CD4-positive, alpha-beta memory T cell (primary cell): ENCODE data around the gene GPC4. TPM values are rescaled to one million over a fixed set of nuclear protein-coding genes. Genes with fewer than 3 reads are reported as not detected.

Experiments
- CTCF ChIA-PET: fragments of 350-600 bp; sonication (Branson Sonifier 250); formaldehyde crosslinking; loops from one replicate; lab custom pipeline; 2021; ENCODE audit warnings: inconsistent platforms; ENCODE audit not compliant: partially characterized antibody; lab: Charles Lee
- POLR2A ChIA-PET: fragments of 350-600 bp; sonication (Branson Sonifier 250); formaldehyde crosslinking; loops from one replicate; lab custom pipeline; 2021; ENCODE audit not compliant: partially characterized antibody; lab: Charles Lee
- DNase-seq, 5 donors: peaks; one replicate each; pipeline versions ENCODE4 v3.0.0 to v3.0.0-alpha.2; 2020 to 2022; ENCODE audit warnings: mixed read lengths in 1 of 5
- H3K27ac ChIP-seq: one replicate; pipeline ENCODE4 v1.7.0; 2013; ENCODE audit warnings: low read depth, low read length
- H3K27me3 ChIP-seq: 2 replicates; pipeline ENCODE4 v1.7.0; 2013; ENCODE audit warnings: mild to moderate bottlenecking, low read length, moderate library complexity; ENCODE audit not compliant: insufficient read depth
- H3K36me3 ChIP-seq: 2 replicates; pipeline ENCODE4 v1.7.0; 2013; ENCODE audit warnings: mild to moderate bottlenecking, low read length, moderate library complexity; ENCODE audit not compliant: insufficient read depth
- H3K4me1 ChIP-seq: 2 replicates; pipeline ENCODE4 v1.7.0; 2013; ENCODE audit warnings: mild to moderate bottlenecking, low read length, moderate library complexity; ENCODE audit not compliant: insufficient read depth
- H3K4me3 ChIP-seq, 2 donors: one replicate each; pipeline ENCODE4 v1.7.0; 2013; ENCODE audit warnings: low read length in 2 of 2, mild to moderate bottlenecking in 1 of 2
- H3K9me3 ChIP-seq, 2 donors: one replicate each; pipeline ENCODE4 v1.7.0; 2013; ENCODE audit warnings: low read length in 2 of 2, control low read depth in 1 of 2; ENCODE audit not compliant: control insufficient read depth in 1 of 2
- H3K27ac Mint-ChIP-seq, 7 donors: one replicate each; pipeline ENCODE4 v1.8.0; 2020 to 2021; ENCODE audit warnings: mixed read lengths in 7 of 7, mild to moderate bottlenecking in 6 of 7, inconsistent platforms in 3 of 7, moderate library complexity in 3 of 7
- H3K27me3 Mint-ChIP-seq, 2 donors: one replicate each; pipeline ENCODE4 v1.8.0; 2020 to 2021; ENCODE audit warnings: mixed read lengths in 2 of 2
- H3K36me3 Mint-ChIP-seq, 2 donors: one replicate each; pipeline ENCODE4 v1.8.0; 2020 to 2021; ENCODE audit warnings: mixed read lengths in 2 of 2, inconsistent platforms in 1 of 2, mild to moderate bottlenecking in 1 of 2
- H3K4me1 Mint-ChIP-seq, 4 donors: one replicate each; pipeline ENCODE4 v1.8.0; 2020 to 2021; ENCODE audit warnings: mixed read lengths in 4 of 4, mild to moderate bottlenecking in 1 of 4
- H3K4me3 Mint-ChIP-seq, 8 donors: one replicate each; pipeline ENCODE4 v1.8.0; 2020 to 2021; ENCODE audit warnings: mixed read lengths in 8 of 8, mild to moderate bottlenecking in 7 of 8, moderate library complexity in 6 of 8, inconsistent platforms in 3 of 8
- H3K9me3 Mint-ChIP-seq, 8 donors: one replicate each; pipeline ENCODE4 v1.8.0; 2020 to 2021; ENCODE audit warnings: mixed read lengths in 8 of 8, mild to moderate bottlenecking in 5 of 8, inconsistent platforms in 3 of 8, moderate library complexity in 1 of 8
- intact Hi-C: fragments of 100-400 bp; cut with micrococcal nuclease; formaldehyde crosslinking; loops from one replicate; pipeline ENCODE4 v1.15.1; 2023
- polyA plus RNA-seq, 2 donors: library from polyadenylated mRNA; unstranded; fragments of 300-500 nt; fragmentation: Illumina TruSeq; gene quantifications; one replicate each; pipeline ENCODE4 v1.2.3, GENCODE V29; 2021
- total RNA-seq, 2 experiments: library from RNA; stranded (reverse); gene quantifications; one replicate each; pipeline ENCODE4 v1.2.3, GENCODE V29; 2021

GPC4 gene
- total and polyA plus RNA-seq, 4 experiments from 2014 or later = not detected

DNA sequence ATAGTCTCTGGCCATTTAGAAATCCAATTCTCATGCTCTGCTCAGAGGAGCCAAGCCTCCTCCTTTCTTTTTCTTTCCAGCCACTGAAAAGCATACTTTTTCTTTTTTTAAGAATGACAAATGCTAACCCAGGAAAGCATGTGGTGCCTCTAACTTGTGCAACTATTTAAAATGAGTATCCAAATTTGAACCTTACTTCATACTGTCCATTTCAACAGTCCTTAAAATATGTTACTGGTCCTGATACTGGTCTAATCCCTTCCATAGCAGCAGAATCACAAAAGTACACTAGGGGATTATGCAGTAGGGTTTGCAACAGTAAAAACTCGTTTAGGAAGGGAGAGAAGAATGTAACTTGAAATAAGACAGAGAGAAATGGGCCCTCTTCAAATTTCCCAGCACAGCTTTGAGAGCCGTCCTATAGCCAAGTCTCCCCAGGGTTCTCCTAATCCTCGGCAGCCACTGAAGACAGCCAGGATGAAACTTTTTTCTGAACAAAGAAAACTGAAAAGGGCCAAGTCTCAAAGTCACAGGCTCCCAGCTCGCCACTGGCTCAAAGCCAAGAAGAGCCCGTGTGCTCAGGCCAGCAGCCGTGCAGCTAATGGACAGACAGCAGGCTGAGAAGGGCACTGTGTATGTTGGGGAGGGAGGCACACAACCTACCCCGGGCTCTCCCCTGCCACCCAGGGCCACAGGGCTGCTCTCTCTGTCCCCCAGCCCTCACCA, 39.5 kb downstream of the GPC4 start:
- Histone ChIP-seq H3K9me3 (no peaks in the 10 kb centered on the region), H3K36me3 (no peaks in the 10 kb centered on the region), H3K4me1 (no peaks in the 10 kb centered on the region), H3K27ac (no peak overlapping the region), H3K27me3 (no peaks in the 10 kb centered on the region), H3K4me3 (no peak overlapping the region)
- ChIA-PET POLR2A (no interaction called here), CTCF (no interaction called here)
- no peak for DNase-seq
- Mint-ChIP-seq H3K4me1 (no peaks in the 10 kb centered on the region), H3K4me3 (no peak overlapping the region), H3K27ac (no peak overlapping the region), H3K27me3 (peaks cover 4% of the 10 kb centered on the region in 2 donors), H3K36me3 (no peaks in the 10 kb centered on the region), H3K9me3 (no peaks in the 10 kb centered on the region)
- intact Hi-C loops = no loop called here

DNA sequence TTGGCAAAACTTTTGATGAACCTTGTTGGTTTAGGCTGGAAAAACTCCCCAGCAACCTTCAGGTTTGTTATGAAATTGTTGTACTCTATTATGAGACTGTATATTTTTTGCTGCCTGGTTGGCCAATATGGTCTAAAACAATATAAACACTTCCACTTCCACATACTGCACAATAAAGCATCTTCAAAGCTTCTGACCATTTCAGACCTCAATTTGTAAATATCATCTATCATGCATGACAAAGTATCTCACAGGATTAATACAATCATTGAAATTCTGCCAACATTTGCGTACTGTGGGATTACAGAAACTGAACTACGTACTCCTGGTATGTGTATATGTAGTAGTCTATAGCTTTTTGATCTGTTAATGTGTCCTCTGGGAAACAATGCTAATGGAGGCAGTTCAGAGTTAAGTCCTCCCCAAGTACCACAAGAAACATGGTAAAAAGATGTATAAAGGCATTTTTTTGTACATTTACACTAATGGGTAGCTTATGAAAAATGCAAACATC, 40.4 kb downstream of the GPC4 start:
- H3K4me1 Mint-ChIP-seq = no peaks in the 10 kb centered on the region

DNA sequence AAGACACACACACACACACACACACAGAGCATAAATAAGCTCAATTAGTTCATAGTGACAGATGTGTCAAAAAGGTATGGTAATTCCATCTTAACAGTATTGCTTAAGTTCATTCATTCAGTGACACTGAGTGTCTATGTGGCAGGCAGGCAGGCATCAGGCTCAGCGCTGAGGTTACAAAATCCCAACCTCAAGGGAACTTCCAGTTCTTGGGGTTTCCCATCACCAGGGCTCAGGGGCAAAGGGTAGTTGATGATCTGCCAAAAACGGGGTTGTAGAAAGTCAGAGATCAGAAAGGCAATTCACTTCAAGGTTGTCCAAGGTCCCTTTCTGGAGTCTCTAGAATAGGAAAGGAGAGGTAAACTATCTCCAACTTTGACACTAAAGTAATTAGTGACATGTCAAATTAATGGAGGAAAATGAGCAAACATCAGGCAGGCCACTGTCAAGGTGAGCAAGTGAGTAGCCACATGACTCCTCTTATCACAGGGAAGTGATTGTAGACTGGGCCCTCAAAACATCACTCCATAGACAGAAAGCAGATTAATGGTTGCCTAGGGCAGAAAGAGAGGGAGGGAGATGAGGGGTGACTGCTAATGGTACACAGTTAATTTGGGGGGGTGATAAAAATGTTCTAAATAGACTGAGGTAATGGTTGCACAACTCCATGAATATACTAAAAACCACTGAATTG, 41.8 kb downstream of the GPC4 start:
- Histone ChIP-seq H3K27ac (no peak overlapping the region), H3K27me3 (no peaks in the 10 kb centered on the region), H3K4me3 (no peak overlapping the region), H3K4me1 (no peaks in the 10 kb centered on the region), H3K36me3 (no peaks in the 10 kb centered on the region), H3K9me3 (no peaks in the 10 kb centered on the region)
- H3K4me1 Mint-ChIP-seq = no peaks in the 10 kb centered on the region
- H3K36me3 Mint-ChIP-seq = no peaks in the 10 kb centered on the region
- no peak overlapping the region for H3K4me3 Mint-ChIP-seq
- no peak for DNase-seq
- peaks cover 4% of the 10 kb centered on the region in 2 donors for H3K27me3 Mint-ChIP-seq
- intact Hi-C loops = no loop called here
- CTCF ChIA-PET = no interaction called here
- no peak overlapping the region for H3K27ac Mint-ChIP-seq
- POLR2A ChIA-PET = no interaction called here
- no peaks in the 10 kb centered on the region for H3K9me3 Mint-ChIP-seq

More for the DNA sequence above, 40.4 kb downstream of the GPC4 start:
- no peaks in the 10 kb centered on the region for H3K36me3 ChIP-seq
- Mint-ChIP-seq H3K4me3 (no peak overlapping the region), H3K27ac (no peak overlapping the region), H3K27me3 (peaks cover 4% of the 10 kb centered on the region in 2 donors), H3K36me3 (no peaks in the 10 kb centered on the region), H3K9me3 (no peaks in the 10 kb centered on the region)
- no peaks in the 10 kb centered on the region for H3K4me1 ChIP-seq
- intact Hi-C loops = no loop called here
- no peak for DNase-seq
- POLR2A ChIA-PET = no interaction called here
- CTCF ChIA-PET = no interaction called here
- no peaks in the 10 kb centered on the region for H3K27me3 ChIP-seq
- no peaks in the 10 kb centered on the region for H3K9me3 ChIP-seq
- no peak overlapping the region for H3K27ac ChIP-seq
- no peak overlapping the region for H3K4me3 ChIP-seq

DNA sequence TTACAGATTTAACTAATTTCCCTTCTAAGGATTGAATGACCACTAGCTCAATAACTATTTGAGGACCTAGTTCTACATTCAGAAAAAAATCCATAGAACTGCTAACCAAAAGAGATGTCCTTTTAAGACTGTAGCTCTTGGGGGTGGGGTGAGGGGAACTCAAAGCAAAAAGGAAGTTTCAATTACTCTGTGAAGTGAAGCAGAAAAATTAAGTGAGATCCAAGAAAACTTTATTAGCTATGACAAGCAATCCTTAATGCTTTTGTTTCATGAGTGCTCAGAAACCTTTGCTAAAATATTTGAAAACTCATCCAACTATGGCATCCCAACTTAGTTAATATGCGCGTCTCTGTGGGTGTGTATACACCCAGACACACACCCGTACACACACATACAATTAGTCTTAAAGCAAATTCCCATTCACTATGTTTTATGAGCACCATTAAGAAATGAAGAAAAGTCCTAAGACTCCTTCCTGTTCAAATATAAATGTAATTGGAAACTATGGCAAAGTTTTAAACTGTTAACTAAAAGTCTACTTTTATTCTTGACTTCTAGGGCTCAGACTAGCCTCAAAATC, 44.5 kb downstream of the GPC4 start:
- no peak for DNase-seq
- H3K27ac Mint-ChIP-seq = no peak overlapping the region
- H3K36me3 Mint-ChIP-seq = no peaks in the 10 kb centered on the region
- ChIA-PET CTCF (no interaction called here), POLR2A (no interaction called here)
- H3K9me3 Mint-ChIP-seq = no peaks in the 10 kb centered on the region
- no peaks in the 10 kb centered on the region for H3K27me3 ChIP-seq
- H3K27me3 Mint-ChIP-seq = peaks cover 1 to 4% of the 10 kb centered on the region in 2 donors
- H3K4me3 ChIP-seq = no peak overlapping the region
- H3K4me1 Mint-ChIP-seq = no peaks in the 10 kb centered on the region
- H3K4me1 ChIP-seq = no peaks in the 10 kb centered on the region
- H3K27ac ChIP-seq = no peak overlapping the region
- H3K4me3 Mint-ChIP-seq = no peak overlapping the region
- no peaks in the 10 kb centered on the region for H3K36me3 ChIP-seq
- H3K9me3 ChIP-seq = no peaks in the 10 kb centered on the region
- intact Hi-C loops = no loop called here

DNA sequence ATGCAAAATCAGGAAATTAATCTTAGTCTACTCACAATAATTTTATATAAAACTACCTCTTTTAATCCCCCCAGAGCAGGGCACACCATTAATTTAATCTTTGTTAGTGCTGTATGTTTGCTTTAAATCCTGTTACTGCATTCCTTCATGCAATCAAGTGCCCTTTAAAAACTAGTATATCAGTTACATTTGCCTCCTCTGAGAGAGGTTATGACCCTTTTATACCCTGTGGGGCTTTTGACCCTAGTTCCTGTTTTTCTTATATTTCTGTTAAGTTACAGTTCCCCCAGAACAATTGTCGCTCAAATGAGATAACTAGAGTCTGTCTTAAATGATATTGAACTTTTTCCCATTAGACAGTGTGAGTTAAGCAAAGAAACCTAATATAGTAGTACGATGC, 46.2 kb downstream of the GPC4 start:
- ChIA-PET POLR2A (no interaction called here), CTCF (no interaction called here)
- no peaks in the 10 kb centered on the region for H3K9me3 ChIP-seq
- no peaks in the 10 kb centered on the region for H3K36me3 ChIP-seq
- H3K4me3 Mint-ChIP-seq = no peak overlapping the region
- DNase-seq = no peak
- H3K4me1 ChIP-seq = no peaks in the 10 kb centered on the region
- H3K27me3 Mint-ChIP-seq = peaks cover 0 to 2% of the 10 kb centered on the region in 2 donors
- intact Hi-C loops = no loop called here
- H3K4me1 Mint-ChIP-seq = no peaks in the 10 kb centered on the region
- no peak overlapping the region for H3K4me3 ChIP-seq
- H3K9me3 Mint-ChIP-seq = no peaks in the 10 kb centered on the region
- no peak overlapping the region for H3K27ac ChIP-seq
- no peaks in the 10 kb centered on the region for H3K27me3 ChIP-seq
- no peak overlapping the region for H3K27ac Mint-ChIP-seq
- H3K36me3 Mint-ChIP-seq = no peaks in the 10 kb centered on the region

DNA sequence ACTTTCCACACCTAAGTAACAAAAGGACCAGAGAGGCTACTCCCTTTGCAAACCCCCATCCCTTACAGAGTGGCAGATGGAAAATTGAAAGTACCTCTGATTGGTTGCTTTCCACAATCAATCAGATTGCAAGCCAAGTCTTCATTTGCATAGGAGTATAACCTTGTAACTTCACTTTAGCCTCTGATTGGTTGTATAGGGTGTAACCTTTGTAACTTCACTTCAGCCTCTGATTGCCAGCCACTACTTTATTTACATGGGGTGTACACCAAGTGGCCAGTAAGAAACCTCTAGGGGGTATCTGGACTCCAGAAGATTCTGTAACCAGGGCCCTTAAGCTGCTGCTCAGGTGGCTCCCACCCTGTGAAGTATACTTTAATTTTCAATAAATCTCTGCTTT, 48.6 kb downstream of the GPC4 start:
- POLR2A ChIA-PET = no interaction called here
- H3K9me3 Mint-ChIP-seq = no peaks in the 10 kb centered on the region
- no peaks in the 10 kb centered on the region for H3K4me1 ChIP-seq
- no peaks in the 10 kb centered on the region for H3K4me1 Mint-ChIP-seq
- no peaks in the 10 kb centered on the region for H3K36me3 Mint-ChIP-seq
- H3K27me3 Mint-ChIP-seq = no peaks in the 10 kb centered on the region
- no peak overlapping the region for H3K4me3 ChIP-seq
- H3K27me3 ChIP-seq = no peaks in the 10 kb centered on the region
- no peaks in the 10 kb centered on the region for H3K36me3 ChIP-seq
- intact Hi-C loops = no loop called here
- H3K9me3 ChIP-seq = no peaks in the 10 kb centered on the region
- CTCF ChIA-PET = no interaction called here
- DNase-seq = no peak
- no peak overlapping the region for H3K4me3 Mint-ChIP-seq
- no peak overlapping the region for H3K27ac ChIP-seq
- no peak overlapping the region for H3K27ac Mint-ChIP-seq

DNA sequence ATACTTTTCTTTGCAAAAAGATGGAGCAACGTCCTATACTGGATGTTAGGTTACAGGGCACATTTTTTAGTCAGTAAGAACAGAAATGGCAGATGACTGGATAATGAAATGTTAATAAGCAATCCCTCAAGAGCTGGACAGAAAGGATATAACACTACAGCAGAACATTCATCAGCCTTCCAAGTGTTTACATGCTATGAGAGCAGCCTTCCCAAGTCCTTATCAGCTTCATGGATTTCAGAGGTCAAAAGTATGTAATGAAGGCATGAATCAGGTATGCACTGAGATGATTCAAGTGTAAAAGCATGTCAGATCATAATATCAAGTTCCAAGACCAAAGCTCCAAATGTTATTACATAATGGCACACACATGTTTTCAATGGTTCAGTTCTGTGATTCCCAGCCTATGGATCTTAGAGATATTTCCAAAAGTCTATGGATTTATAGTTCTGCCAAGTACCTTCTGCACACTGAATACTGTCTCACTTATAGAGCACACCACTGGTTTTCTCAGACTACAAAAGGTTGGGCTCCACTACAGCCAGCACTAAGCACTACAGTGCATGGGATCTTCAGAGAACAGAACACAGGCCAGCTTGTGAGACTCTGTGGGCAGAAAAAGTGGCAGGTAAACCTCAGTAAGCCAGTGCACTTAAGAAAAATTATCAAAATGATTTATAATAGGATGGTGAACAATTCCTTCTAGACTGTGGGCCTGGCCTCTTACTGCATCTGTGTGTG, 49.2 kb downstream of the GPC4 start:
- H3K27me3 ChIP-seq = no peaks in the 10 kb centered on the region
- no peaks in the 10 kb centered on the region for H3K9me3 Mint-ChIP-seq
- DNase-seq = no peak
- no peaks in the 10 kb centered on the region for H3K4me1 ChIP-seq
- H3K4me3 Mint-ChIP-seq = no peak overlapping the region
- intact Hi-C loops = no loop called here
- no peaks in the 10 kb centered on the region for H3K4me1 Mint-ChIP-seq
- no peaks in the 10 kb centered on the region for H3K9me3 ChIP-seq
- H3K27ac Mint-ChIP-seq = no peak overlapping the region
- H3K4me3 ChIP-seq = no peak overlapping the region
- POLR2A ChIA-PET = no interaction called here
- CTCF ChIA-PET = no interaction called here
- no peaks in the 10 kb centered on the region for H3K36me3 ChIP-seq
- no peaks in the 10 kb centered on the region for H3K36me3 Mint-ChIP-seq
- H3K27ac ChIP-seq = no peak overlapping the region
- H3K27me3 Mint-ChIP-seq = no peaks in the 10 kb centered on the region
